ENCODE data around the gene AP2A2. TPM values are rescaled to one million over a fixed set of nuclear protein-coding genes. Genes with fewer than 3 reads are reported as not detected.

The AP2A2 gene
- total RNA-seq, 2 experiments from 2014 or later: 45.9 to 46.6 TPM

GRCh38 chr11:914204-914603, 11.5 kb upstream of the AP2A2 start:
- Histone ChIP-seq H3K36me3 (ENCODE audit: insufficient read depth, low read length) (no peaks in the 10 kb centered on the region), H3K27me3 (ENCODE audit: control insufficient read depth in 1 of 2, insufficient read depth in 2 of 2, low read length in 2 of 2) (no peaks in the 10 kb centered on the region), H3K9me3 (ENCODE audit: control insufficient read depth in 1 of 2, insufficient read depth in 1 of 2, low read length in 2 of 2) (no peaks in the 10 kb centered on the region), H3K27ac (ENCODE audit: low read depth in 1 of 2, low read length in 2 of 2) (no peak overlapping the region), H3K4me3 (ENCODE audit: low read length) (no peak overlapping the region), H3K4me1 (ENCODE audit: insufficient read depth, low read length) (peaks cover 21% of the 10 kb centered on the region)
- H3K27me3 Mint-ChIP-seq: no peaks in the 10 kb centered on the region
- DNase-seq (no peak), ATAC-seq (ENCODE audit: poor library complexity) (no peak)
- H3K36me3 Mint-ChIP-seq (ENCODE audit: low read depth): no peaks in the 10 kb centered on the region
- peaks cover 6% of the 10 kb centered on the region for H3K4me1 Mint-ChIP-seq (ENCODE audit: low read depth)
- intact Hi-C loops (cut with DNase I, micrococcal nuclease): no loop called here
- H3K9me3 Mint-ChIP-seq: no peaks in the 10 kb centered on the region
- no peak for TF ChIP-seq CTCF (IDR thresholded peaks at IDR 0.05)
- POLR2A ChIA-PET: no interaction called here
- H3K27ac Mint-ChIP-seq: no peak overlapping the region
- H3K4me3 Mint-ChIP-seq: no peak overlapping the region
- CTCF ChIA-PET: no interaction called here

- H3K27ac ChIP-seq (ENCODE audit: low read depth in 1 of 2, low read length in 2 of 2): no peak overlapping the region
- no peak overlapping the region for H3K4me3 ChIP-seq (ENCODE audit: low read length)
- Mint-ChIP-seq H3K4me1 (ENCODE audit: low read depth) (peaks cover 6% of the 10 kb centered on the region), H3K9me3 (no peaks in the 10 kb centered on the region), H3K36me3 (ENCODE audit: low read depth) (no peaks in the 10 kb centered on the region), H3K27ac (no peak overlapping the region), H3K27me3 (no peaks in the 10 kb centered on the region), H3K4me3 (no peak overlapping the region)
- no peaks in the 10 kb centered on the region for H3K27me3 ChIP-seq (ENCODE audit: control insufficient read depth in 1 of 2, insufficient read depth in 2 of 2, low read length in 2 of 2)
- no peak for ATAC-seq (ENCODE audit: poor library complexity)
- POLR2A ChIA-PET: no interaction called here
- no peak for TF ChIP-seq CTCF (IDR thresholded peaks at IDR 0.05)
- no peaks in the 10 kb centered on the region for H3K36me3 ChIP-seq (ENCODE audit: insufficient read depth, low read length)
- no peak for DNase-seq
- no peaks in the 10 kb centered on the region for H3K9me3 ChIP-seq (ENCODE audit: control insufficient read depth in 1 of 2, insufficient read depth in 1 of 2, low read length in 2 of 2)
- intact Hi-C loops (cut with DNase I, micrococcal nuclease): no loop called here
- CTCF ChIA-PET: no interaction called here
- peaks cover 14% of the 10 kb centered on the region for H3K4me1 ChIP-seq (ENCODE audit: insufficient read depth, low read length)
These were observed 10.7 kb upstream of the AP2A2 start for GRCh38 chr11:914747-915501.

GRCh38 chr11:917426-917825, 8.2 kb upstream of the AP2A2 start:
- H3K4me1 ChIP-seq (ENCODE audit: insufficient read depth, low read length): no peaks in the 10 kb centered on the region
- intact Hi-C loops (cut with DNase I, micrococcal nuclease): no loop called here
- H3K4me3 Mint-ChIP-seq: no peak overlapping the region
- H3K27ac ChIP-seq (ENCODE audit: low read depth in 1 of 2, low read length in 2 of 2): no peak overlapping the region
- POLR2A ChIA-PET: no interaction called here
- no peak for TF ChIP-seq CTCF (IDR thresholded peaks at IDR 0.05)
- no peaks in the 10 kb centered on the region for H3K4me1 Mint-ChIP-seq (ENCODE audit: low read depth)
- H3K36me3 Mint-ChIP-seq (ENCODE audit: low read depth): no peaks in the 10 kb centered on the region
- no peaks in the 10 kb centered on the region for H3K36me3 ChIP-seq (ENCODE audit: insufficient read depth, low read length)
- no peaks in the 10 kb centered on the region for H3K9me3 Mint-ChIP-seq
- no peak for ATAC-seq (ENCODE audit: poor library complexity)
- no peaks in the 10 kb centered on the region for H3K27me3 Mint-ChIP-seq
- CTCF ChIA-PET: no interaction called here
- H3K27me3 ChIP-seq (ENCODE audit: control insufficient read depth in 1 of 2, insufficient read depth in 2 of 2, low read length in 2 of 2): no peaks in the 10 kb centered on the region
- H3K4me3 ChIP-seq (ENCODE audit: low read length): no peak overlapping the region
- no peak for DNase-seq
- no peaks in the 10 kb centered on the region for H3K9me3 ChIP-seq (ENCODE audit: control insufficient read depth in 1 of 2, insufficient read depth in 1 of 2, low read length in 2 of 2)
- H3K27ac Mint-ChIP-seq: no peak overlapping the region

Measured in CD4-positive, alpha-beta T cell (primary cell).